ENCODE measurements around the gene SH3TC1.

Gene SH3TC1

DNA sequence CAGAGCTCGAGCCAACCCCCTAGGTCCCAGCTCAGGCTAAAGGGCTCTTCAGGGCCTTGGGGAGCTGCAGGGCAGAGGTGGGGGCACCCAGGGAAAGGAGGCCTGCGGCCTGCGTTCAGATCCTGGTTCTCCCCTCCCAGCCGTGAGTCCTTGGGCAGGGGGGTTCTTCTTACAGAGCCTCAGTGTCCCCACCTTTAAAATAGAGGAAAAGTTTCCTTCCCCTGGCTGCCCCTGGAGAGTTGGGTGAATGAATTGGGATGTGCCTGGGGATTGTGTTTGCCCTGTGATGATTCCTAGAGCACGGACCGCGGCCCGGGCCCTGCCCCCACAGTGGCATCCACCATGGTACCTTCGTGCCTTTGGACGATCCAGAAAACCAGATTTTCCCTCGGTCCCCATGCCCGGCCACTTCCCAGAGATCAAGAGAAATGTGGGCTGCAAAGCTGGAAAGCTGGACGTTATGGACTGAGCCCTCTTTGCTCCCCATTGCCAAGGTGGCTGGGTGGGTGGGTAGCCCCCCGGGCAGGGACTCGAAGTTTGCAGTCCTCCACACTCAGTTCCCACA, 81.9 kb downstream of the SH3TC1 start:
- Histone ChIP-seq H2AFZ (ENCODE audit: low read depth, low read length) (no peak overlapping the region), H3K27ac (ENCODE audit: low read length) (no peak overlapping the region), H3K9ac (ENCODE audit: low read length) (no peak overlapping the region), H3K9me3 (ENCODE audit: insufficient read depth, low read length) (no peaks in the 10 kb centered on the region), H3K36me3 (replicated peaks; ENCODE audit: low read depth, low read length) (no peaks in the 10 kb centered on the region), H3K4me3 (ENCODE audit: low read length) (no peak overlapping the region), H3K4me2 (ENCODE audit: low read length) (no peak overlapping the region), H3K79me2 (ENCODE audit: low read length) (no peaks in the 10 kb centered on the region), H4K20me1 (ENCODE audit: insufficient read depth, low read length) (no peaks in the 10 kb centered on the region), H3K27me3 (ENCODE audit: low read depth, low read length) (peaks cover 5% of the 10 kb centered on the region; the same call in 1 of the 2 replicates), H3K4me1 (ENCODE audit: low read length) (no peaks in the 10 kb centered on the region; the same call in 1 of the 2 replicates)
- no peak for TF ChIP-seq EZH2phosphoT487 (IDR thresholded peaks at IDR 0.05; ENCODE audit: low read depth)
- TF ChIP-seq, protein P1, sequence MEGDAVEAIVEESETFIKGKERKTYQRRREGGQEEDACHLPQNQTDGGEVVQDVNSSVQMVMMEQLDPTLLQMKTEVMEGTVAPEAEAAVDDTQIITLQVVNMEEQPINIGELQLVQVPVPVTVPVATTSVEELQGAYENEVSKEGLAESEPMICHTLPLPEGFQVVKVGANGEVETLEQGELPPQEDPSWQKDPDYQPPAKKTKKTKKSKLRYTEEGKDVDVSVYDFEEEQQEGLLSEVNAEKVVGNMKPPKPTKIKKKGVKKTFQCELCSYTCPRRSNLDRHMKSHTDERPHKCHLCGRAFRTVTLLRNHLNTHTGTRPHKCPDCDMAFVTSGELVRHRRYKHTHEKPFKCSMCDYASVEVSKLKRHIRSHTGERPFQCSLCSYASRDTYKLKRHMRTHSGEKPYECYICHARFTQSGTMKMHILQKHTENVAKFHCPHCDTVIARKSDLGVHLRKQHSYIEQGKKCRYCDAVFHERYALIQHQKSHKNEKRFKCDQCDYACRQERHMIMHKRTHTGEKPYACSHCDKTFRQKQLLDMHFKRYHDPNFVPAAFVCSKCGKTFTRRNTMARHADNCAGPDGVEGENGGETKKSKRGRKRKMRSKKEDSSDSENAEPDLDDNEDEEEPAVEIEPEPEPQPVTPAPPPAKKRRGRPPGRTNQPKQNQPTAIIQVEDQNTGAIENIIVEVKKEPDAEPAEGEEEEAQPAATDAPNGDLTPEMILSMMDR (IDR thresholded peaks at IDR 0.05; ENCODE audit: low read depth, low read length), result no peak

DNA sequence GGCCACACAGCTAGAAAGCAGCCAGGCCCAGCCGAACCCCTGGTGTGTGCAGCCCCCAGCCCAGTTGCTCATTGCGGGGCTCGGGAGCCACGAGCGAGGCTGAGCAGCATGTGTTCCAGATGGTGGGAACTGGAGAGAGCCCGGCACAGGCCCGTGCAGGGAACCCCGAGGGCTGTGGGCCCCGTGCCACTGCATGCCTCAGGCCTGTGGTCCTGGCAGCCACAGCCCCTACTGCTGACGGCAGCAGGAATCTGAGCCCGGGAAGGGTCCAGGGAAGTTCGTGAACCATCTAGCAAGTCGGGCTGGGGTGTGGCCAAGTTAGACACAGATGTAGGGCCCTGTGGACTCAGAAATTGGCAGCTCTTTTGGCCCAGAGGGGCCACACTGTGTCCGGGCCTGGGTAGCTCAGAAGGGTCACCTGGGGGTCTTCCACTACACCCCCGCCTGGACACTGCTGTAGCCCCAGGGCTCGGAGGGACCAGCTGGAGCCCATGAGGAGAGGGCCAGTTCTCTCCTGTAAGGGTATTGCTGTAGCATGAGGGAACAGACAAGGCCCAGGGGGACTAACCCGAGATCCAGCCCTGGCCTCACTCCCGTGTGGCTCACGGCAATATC, 82.5 kb downstream of the SH3TC1 start:
- no peak overlapping the region for H3K9ac ChIP-seq (ENCODE audit: low read length)
- no peaks in the 10 kb centered on the region for H3K9me3 ChIP-seq (ENCODE audit: insufficient read depth, low read length)
- H3K27me3 ChIP-seq (ENCODE audit: low read depth, low read length), result peaks cover 5% of the 10 kb centered on the region; the same call in 1 of the 2 replicates
- no peaks in the 10 kb centered on the region for H3K79me2 ChIP-seq (ENCODE audit: low read length)
- TF ChIP-seq, protein P1 (IDR thresholded peaks at IDR 0.05; ENCODE audit: low read depth, low read length), result no peak
- no peak for TF ChIP-seq EZH2phosphoT487 (IDR thresholded peaks at IDR 0.05; ENCODE audit: low read depth)
- H4K20me1 ChIP-seq (ENCODE audit: insufficient read depth, low read length), result no peaks in the 10 kb centered on the region
- no peak overlapping the region for H2AFZ ChIP-seq (ENCODE audit: low read depth, low read length)
- H3K36me3 ChIP-seq (replicated peaks; ENCODE audit: low read depth, low read length), result no peaks in the 10 kb centered on the region
- no peak overlapping the region for H3K4me2 ChIP-seq (ENCODE audit: low read length)
- no peak overlapping the region for H3K4me3 ChIP-seq (ENCODE audit: low read length)
- H3K27ac ChIP-seq (ENCODE audit: low read length), result no peak overlapping the region
- no peaks in the 10 kb centered on the region; the same call in 1 of the 2 replicates for H3K4me1 ChIP-seq (ENCODE audit: low read length)

DNA sequence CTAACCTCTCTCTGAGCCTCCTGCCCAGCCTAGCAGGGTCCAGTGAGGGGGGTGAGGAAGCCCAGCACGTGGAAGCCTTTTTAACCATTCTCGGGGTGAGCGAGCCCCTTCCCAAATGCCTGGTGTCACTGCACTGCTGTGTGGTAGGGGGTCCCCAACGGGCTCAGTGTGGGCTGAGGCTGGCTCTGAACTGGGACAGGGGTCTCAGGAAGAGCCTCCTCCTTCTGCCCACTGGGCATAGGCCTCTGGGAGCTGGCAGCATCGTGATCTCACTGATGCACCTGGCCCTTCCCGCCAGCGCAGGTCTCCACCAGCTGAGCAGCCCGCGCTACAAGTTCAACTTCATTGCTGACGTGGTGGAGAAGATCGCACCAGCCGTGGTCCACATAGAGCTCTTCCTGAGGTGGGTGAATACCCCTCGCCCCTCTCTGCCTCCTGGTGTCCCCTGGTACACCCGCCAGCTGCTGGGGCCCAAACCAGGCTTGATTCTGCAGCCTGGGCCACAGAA, 83.1 kb downstream of the SH3TC1 start:
- no peak overlapping the region for H3K27ac ChIP-seq (ENCODE audit: low read length)

DNA sequence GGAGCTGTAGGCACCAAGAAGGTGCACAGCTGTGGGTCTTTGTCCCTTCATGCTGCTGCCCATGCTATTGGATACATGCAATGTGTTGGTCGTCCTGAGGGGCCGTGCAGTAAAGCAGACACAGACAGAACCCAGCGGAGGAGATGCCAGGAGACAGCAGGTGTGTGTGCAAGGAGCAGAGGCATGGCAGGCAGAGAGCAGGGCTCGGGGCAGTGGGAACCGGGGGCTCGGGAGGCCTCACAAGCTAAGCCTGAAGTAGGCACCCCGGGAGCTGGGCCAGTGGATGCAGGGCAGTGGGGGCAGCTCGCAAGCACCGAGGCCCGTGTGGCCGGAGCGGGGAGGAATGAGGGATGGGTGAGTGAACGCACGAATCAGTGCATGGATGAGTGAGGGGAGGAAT, 83.7 kb downstream of the SH3TC1 start:
- H3K27me3 ChIP-seq (ENCODE audit: low read depth, low read length), result peaks cover 5% of the 10 kb centered on the region; the same call in 1 of the 2 replicates
- no peaks in the 10 kb centered on the region for H4K20me1 ChIP-seq (ENCODE audit: insufficient read depth, low read length)
- no peaks in the 10 kb centered on the region for H3K36me3 ChIP-seq (replicated peaks; ENCODE audit: low read depth, low read length)
- TF ChIP-seq EZH2phosphoT487 (IDR thresholded peaks at IDR 0.05; ENCODE audit: low read depth), result no peak
- TF ChIP-seq, protein P1 (IDR thresholded peaks at IDR 0.05; ENCODE audit: low read depth, low read length), result no peak
- no peak overlapping the region for H2AFZ ChIP-seq (ENCODE audit: low read depth, low read length)
- H3K79me2 ChIP-seq (ENCODE audit: low read length), result no peaks in the 10 kb centered on the region
- H3K9ac ChIP-seq (ENCODE audit: low read length), result no peak overlapping the region
- H3K4me2 ChIP-seq (ENCODE audit: low read length), result no peak overlapping the region
- H3K9me3 ChIP-seq (ENCODE audit: insufficient read depth, low read length), result no peaks in the 10 kb centered on the region
- no peak overlapping the region for H3K4me3 ChIP-seq (ENCODE audit: low read length)
- H3K4me1 ChIP-seq (ENCODE audit: low read length), result no peaks in the 10 kb centered on the region; the same call in 1 of the 2 replicates
- H3K27ac ChIP-seq (ENCODE audit: low read length), result no peak overlapping the region

More for the DNA sequence above, 83.1 kb downstream of the SH3TC1 start:
- H4K20me1 ChIP-seq (ENCODE audit: insufficient read depth, low read length), result no peaks in the 10 kb centered on the region
- TF ChIP-seq EZH2phosphoT487 (IDR thresholded peaks at IDR 0.05; ENCODE audit: low read depth), result no peak
- TF ChIP-seq, protein P1 (IDR thresholded peaks at IDR 0.05; ENCODE audit: low read depth, low read length), result no peak
- H3K36me3 ChIP-seq (replicated peaks; ENCODE audit: low read depth, low read length), result no peaks in the 10 kb centered on the region
- H3K4me2 ChIP-seq (ENCODE audit: low read length), result no peak overlapping the region
- H3K27me3 ChIP-seq (ENCODE audit: low read depth, low read length), result peaks cover 5% of the 10 kb centered on the region; the same call in 1 of the 2 replicates
- no peaks in the 10 kb centered on the region for H3K79me2 ChIP-seq (ENCODE audit: low read length)
- H3K4me3 ChIP-seq (ENCODE audit: low read length), result no peak overlapping the region
- no peak overlapping the region for H3K9ac ChIP-seq (ENCODE audit: low read length)
- no peaks in the 10 kb centered on the region; the same call in 1 of the 2 replicates for H3K4me1 ChIP-seq (ENCODE audit: low read length)
- no peaks in the 10 kb centered on the region for H3K9me3 ChIP-seq (ENCODE audit: insufficient read depth, low read length)
- H2AFZ ChIP-seq (ENCODE audit: low read depth, low read length), result no peak overlapping the region
